NOMO-1 (cell line): Measurements from ENCODE around the gene CCDC60.
"Not testable (repeated sequence)": the region's sequence is repeated elsewhere in the genome, so short reads cannot be mapped to it uniquely, and the experiment has no call there.

ENCODE experiments used
- DNase-seq, 2 experiments: peaks; one replicate each; lab custom pipeline; 2025; ENCODE audit not compliant: unreplicated experiment in 2 of 2; lab: John Stamatoyannopoulos, UW

CCDC60 gene

GRCh38 chr12:119338593-119339363 lies 4.2 kb downstream of the CCDC60 start:
- no peak for DNase-seq

GRCh38 chr12:119340578-119340977 lies 6.0 kb downstream of the CCDC60 start:
- DNase-seq: no peak

DNA sequence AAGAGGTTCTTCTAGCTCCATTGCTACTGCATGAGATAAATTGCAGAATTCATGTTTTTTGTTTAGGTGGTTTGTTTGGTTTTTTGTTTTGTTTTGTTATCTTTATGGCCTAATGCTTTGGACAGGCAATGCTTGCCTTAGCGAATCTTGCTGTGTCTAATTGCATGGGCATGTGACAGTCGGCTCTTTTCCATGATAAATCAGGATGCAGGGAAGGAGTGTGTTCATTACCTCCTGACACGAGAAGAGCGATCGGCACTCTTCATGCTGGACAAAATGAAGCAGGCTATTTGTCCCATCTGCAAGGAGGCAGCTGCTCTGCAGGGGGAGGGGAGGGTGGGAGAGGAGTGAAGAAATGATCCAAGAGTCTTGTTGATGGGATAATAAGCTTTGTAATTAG lies 6.5 kb downstream of the CCDC60 start:
- no peak for DNase-seq

DNA sequence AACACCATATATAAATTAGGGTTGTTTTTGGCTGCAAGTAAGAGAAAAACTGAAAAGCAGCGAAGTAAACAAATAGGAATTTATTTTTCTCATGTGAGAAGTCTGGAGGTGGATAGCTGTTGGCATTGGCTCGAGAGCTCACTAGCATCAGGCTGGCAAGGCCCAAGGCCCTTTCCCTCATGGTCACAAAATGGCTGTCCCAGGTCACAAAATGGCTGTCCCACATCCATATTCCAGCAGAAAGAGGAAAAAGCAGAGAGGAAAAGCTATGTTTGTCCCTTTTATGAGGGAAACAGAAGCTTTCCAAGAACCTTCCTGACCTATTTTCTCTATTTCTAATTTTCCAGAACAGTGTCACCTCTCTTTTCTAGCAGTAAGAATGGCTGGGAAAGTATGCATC lies 7.5 kb downstream of the CCDC60 start:
- DNase-seq: no peak

DNA sequence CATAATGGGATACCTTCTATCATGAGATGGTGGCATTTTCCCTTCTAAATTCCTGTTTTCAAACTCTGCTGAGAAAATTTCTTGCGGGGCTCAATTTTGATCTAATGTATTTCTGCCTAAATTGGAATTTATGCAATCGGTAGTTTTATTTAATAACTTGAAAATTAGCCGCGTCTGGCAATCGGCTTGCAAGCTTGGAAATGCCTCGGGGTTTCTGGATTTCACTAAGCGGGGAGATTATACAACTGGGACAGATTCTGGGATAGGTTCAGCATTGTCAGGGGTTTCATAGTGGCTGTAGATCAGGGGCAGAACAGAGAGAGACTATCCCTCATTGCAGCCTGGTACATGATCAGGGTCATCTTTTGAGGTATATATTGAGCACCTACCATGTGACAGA lies 8.6 kb downstream of the CCDC60 start:
- DNase-seq: no peak

- no peak for DNase-seq
Observed at GRCh38 chr12:119354172-119354571, 19.6 kb downstream of the CCDC60 start.

- not testable (repeated sequence) for DNase-seq
Observed at GRCh38 chr12:119360366-119360765, 25.8 kb downstream of the CCDC60 start.

- no peak for DNase-seq
Observed at GRCh38 chr12:119363037-119363436, 28.5 kb downstream of the CCDC60 start.

DNA sequence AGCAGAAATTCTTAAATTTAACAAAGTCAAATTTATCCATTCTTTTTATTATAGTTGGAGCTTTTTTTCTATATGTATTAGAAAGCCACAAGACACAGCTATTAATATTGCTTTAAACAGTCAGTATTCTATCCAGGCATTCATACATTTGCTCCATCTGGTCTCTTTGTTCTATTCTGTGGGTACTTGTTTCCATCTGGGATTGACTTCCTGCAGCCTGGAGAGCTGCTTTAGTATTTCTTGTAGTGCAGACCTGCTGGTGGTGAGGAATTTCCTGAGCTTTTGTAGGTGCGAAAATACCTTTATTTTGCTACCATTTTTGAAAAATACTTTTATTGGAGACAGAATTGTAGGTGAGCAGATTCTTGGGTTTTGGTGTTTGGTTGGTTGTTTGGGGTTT lies 29.0 kb downstream of the CCDC60 start:
- no peak for DNase-seq

- DNase-seq: no peak
Observed at GRCh38 chr12:119365451-119365850, 30.9 kb downstream of the CCDC60 start.

DNA sequence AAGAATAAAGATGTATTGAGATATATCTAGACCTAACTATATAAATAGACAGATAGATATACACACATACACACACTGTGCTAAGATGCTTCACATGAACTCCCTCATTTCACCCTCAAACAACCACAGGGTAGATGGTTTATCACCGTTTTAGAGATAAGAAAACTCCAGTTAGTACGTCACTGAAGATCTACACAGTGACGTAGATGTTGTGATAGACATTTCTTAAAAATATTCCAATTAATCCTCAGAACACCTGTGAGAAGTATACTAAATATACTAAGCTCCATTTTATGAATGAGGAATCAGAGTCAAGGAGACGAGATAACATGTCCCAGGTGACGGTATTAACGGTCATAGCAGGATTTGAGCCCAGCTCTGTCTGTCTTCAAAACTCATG lies 31.5 kb downstream of the CCDC60 start:
- DNase-seq: no peak

DNA sequence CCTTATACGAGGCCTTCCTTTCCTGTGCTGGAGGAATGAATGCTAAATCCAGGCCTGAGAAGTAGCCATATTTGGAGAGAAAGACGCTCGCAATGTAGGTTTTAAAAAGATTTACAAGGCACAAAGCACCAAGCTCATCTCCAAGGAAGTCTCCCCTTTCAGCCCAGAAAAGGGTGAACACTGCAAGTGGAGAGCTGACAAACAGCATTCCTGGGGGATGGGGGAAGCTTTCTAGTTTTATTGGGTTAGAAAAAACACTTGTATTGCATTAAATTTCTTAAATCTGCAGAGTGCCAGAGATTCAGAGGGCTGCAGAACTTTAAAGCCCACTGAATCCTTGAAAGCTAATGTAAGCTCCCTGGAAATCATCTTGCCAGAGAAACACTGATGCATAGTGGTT lies 34.6 kb downstream of the CCDC60 start:
- no peak for DNase-seq

GRCh38 chr12:119369907-119370546 lies 35.5 kb downstream of the CCDC60 start:
- no peak for DNase-seq

DNA sequence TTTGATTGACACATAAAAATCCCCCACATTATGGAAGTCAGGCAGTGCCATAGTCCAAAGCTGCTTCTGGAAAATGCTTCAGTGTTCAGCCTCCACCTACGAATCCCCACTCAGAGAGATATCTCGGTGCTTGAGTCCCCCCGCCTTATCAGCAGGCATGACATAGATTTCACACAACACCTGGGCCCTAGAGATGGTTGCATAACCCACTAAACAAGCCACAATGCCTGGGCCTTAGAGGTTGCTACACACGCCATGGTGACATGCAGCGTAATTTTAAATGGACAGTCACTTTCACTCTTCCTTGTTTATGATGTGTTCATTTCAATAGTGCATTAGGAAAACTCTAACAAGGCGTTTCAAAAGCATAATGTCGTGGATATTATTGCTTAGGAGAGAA lies 38.0 kb downstream of the CCDC60 start:
- DNase-seq: peak; percentile 13 to 53

GRCh38 chr12:119373001-119373400 lies 38.5 kb downstream of the CCDC60 start:
- DNase-seq: no peak

DNA sequence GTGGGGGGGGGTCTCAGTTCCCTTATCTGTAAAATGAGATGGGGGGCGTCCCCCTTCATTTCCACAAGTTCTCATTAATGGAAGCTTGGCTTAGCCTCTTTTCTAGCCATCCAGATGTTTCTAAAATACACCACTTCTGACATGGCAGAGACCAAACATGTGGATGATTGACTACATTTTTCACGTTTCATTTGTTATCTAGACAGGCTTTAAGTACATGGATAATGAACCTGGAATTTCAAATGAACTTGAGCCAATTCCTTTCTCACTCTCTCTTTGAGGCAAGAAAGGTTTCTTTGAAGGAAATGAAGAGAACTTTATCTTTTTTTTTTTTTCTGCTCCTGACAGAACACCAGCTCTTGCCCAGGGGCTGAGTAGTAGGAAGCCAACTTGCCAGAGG lies 39.1 kb downstream of the CCDC60 start:
- no peak for DNase-seq

- no peak for DNase-seq
Observed at GRCh38 chr12:119374635-119375034, 40.1 kb downstream of the CCDC60 start.

DNA sequence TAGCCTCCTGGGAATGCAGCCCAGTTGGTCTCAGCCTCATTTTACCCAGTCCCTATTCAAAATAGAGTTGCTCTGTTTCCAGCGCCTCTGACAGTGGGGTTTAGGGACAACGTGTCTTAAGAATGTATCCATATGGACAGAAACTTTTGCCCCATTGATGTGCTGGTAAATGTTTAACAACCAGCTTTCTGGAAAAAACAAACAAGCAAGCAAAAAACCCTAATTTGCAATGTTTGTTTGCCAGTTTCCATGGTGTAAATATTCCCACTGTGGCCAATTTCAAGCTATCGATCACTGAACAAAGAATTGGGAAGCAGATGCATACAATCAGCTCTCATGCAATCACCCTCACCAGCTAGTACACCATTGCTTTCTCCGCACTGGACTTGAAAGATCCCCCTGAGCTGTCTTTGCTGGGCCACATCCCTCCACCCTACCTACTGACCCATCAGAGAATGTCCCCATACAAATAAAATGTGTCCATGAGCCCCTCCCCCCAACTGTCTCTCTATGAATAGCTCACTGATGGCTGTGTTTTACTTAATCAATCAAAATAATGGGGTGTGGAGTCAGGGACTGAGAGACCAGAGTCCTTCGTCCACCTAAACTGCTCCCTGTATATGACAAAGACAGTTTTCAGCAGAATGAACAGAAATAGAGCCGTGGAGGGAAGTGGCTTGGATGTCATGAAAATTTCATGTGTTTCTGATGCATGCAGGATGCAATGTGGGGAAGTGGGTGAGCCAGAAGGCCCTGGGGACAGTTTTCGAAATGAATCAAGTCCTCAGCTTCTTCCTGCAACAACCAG lies 40.8 kb downstream of the CCDC60 start:
- peak; percentile 34 to 69 for DNase-seq

GRCh38 chr12:119375883-119376190 lies 41.3 kb downstream of the CCDC60 start:
- no peak for DNase-seq

DNA sequence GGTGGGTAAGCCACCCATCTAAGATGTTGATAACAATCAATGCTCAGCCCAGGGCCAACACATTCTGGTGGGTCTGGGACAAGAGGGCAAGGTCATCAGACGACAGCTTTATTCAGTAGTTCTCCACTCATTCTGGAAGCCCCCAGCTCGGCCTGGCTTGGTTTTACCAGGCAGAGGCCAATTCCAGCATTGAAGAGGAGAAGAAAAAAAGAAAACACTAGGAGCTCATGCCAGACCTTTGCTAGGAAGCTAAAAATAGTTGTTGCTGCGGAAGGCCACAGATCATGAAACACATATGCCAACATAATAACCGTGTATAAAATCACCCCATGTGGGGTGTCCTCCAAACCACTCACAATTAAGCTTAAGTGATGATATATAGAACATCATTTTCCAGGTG lies 44.4 kb downstream of the CCDC60 start:
- DNase-seq: no peak

DNA sequence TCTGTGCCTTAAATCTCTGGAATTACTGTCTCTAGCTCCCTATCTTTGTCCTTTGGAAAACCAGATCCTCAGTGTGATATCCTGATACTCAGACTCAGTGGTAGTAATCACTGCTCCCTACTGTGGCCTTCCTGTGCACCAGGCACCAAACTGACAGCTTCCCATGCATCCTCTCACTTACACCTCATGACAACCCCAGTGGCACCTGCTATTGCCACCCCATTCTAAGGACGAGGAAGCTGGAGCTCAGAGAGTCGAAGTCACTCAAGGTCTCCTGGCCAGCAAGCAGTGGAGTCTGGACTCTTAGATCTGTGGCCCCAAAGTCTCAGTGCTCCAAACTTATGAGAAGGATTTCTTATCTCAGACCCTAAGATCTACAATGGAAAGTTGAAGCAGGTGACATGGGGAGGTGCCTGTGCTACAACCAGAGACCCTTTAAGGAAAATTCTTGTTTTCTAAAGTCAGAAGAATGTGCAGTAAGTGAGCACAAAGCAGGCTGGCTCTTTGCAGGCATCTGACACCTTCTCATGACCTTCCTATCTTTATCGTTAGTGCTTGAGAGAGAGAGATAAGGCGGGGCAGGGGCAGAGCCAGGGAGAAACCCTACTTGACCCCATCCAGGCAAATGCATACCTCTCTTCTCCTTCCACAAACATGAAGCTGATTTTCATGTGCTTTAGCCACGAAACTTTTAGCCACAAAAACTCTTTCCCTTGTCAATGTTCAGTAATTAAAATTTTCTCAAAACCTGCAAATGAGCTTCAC lies 47.1 kb downstream of the CCDC60 start:
- no peak for DNase-seq
